HCT116 (cell line): ENCODE results near the gene IL11RA. TPM values are rescaled to one million over a fixed set of nuclear protein-coding genes. Genes with fewer than 3 reads are reported as not detected.

ENCODE experiments used
- CEBPB ChIP-seq: IDR thresholded peaks from 2 replicates; pipeline ENCODE4 v1.6.1; 2012; ENCODE audit warnings: low read depth
- EZH2 ChIP-seq: fragments of 200-600 bp; sonication (generic); IDR thresholded peaks from 2 replicates; pipeline ENCODE4 v1.6.1; 2017; ENCODE audit warnings: antibody characterized with exemption, mixed run types
- POLR2A ChIP-seq: IDR thresholded peaks from 2 replicates; pipeline ENCODE4 v1.7.0; 2011; ENCODE audit warnings: borderline replicate concordance; ENCODE audit not compliant: insufficient read depth, insufficient read length; ENCODE audit errors: extremely low read depth
- SIN3A ChIP-seq: IDR thresholded peaks from 2 replicates; pipeline ENCODE4 v1.6.1; 2012; ENCODE audit warnings: low read depth
- SRF ChIP-seq: IDR thresholded peaks from 2 replicates; pipeline ENCODE4 v1.6.1; 2012; ENCODE audit warnings: low read depth
- TCF7L2 ChIP-seq: IDR thresholded peaks from 2 replicates; pipeline ENCODE4 v1.7.0; 2011; ENCODE audit warnings: borderline replicate concordance, inconsistent platforms; ENCODE audit not compliant: insufficient read depth, insufficient read length; ENCODE audit errors: extremely low read depth
- ZNF274 ChIP-seq: fragments of 200-500 bp; sonication (Bioruptor generic); IDR thresholded peaks from 2 replicates; pipeline ENCODE4 v1.6.1; 2014; ENCODE audit warnings: mild to moderate bottlenecking, low read depth, low read length, inconsistent platforms
- total RNA-seq: library from RNA; stranded (reverse); gene quantifications from one replicate; pipeline ENCODE4 v1.2.1, GENCODE V29; 2021; ENCODE audit not compliant: unreplicated experiment
- TF ChIP-seq, protein P1 (sequence below): IDR thresholded peaks from 2 replicates; pipeline ENCODE4 v1.6.1; 2011; ENCODE audit warnings: mild to moderate bottlenecking, low read length, moderate library complexity; ENCODE audit not compliant: insufficient replicate concordance; ENCODE audit errors: extremely low read depth
- TF ChIP-seq, protein P2 (sequence below): IDR thresholded peaks from 2 replicates; pipeline ENCODE4 v1.6.1; 2012
- TF ChIP-seq, protein P3 (sequence below), 3 experiments: fragments of 200-600 bp in 1 of 3; sonication (generic) in 1 of 3; IDR thresholded peaks in 2 of 3; conservative IDR thresholded peaks in 1 of 3; 2 replicates each; pipeline ENCODE4 v1.5.1; 2012 to 2017; ENCODE audit warnings: low read depth in 2 of 3, low read length in 2 of 3, antibody characterized with exemption in 1 of 3, borderline replicate concordance in 1 of 3, control low read depth in 1 of 3, mild to moderate bottlenecking in 1 of 3, mixed read lengths in 1 of 3, mixed run types in 1 of 3, moderate library complexity in 1 of 3; ENCODE audit not compliant: insufficient read depth in 1 of 3

IL11RA gene
- total RNA-seq, 1 experiment from 2014 or later: 10.6 TPM

DNA sequence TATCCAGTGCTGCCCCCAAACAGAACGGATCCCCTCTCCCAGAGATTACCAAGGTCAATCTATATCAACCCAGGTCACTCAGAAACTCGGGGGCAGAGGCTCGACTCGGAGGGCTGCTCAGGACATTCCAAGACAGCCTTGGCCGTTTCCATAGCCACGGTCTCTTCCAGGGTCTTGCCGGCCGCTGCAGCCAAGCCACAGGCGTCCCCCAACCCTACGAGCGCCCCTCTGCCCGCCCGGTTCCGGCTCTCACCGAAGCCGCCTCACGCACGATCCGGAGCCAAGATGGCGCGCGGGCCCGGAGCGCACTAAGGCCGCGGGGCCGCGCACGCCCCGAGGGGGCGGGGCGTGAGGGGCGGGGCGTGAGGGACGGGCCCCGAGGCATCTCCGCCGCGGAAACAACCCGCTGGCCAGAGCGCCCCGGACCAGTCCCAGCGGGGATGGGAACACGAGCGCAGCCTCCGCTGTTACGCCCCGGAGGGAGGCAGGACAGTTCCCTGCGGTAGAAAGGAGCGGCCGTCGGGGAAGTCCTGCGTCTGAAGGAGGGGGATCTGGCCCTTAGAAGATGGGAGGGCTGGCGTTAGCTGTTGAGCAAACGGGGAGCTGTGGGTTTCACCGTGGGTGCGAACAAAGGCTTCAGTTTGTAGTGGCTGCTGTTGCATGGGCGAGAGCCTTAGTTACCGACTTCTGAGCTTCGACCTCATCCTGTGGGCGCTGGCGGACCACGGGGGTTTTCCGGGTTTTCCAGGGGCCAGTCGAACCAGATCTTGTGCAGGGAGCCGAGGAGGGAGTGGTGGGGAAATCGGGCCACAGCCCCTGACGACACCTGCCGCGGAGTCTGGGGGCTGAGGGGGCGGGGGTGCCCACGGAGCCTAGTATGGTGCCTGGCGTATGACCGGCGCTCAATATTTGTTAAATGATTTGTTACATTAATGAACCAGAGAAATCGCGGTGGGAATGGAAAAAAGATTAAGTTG, 39.9 kb upstream of the IL11RA start, which contains the start of gene RPP25L (continued):
- TF ChIP-seq CEBPB (no peak), POLR2A (peak; percentile 87), SRF (no peak), ZNF274 (no peak), SIN3A (peak; percentile 65), TCF7L2 (no peak), EZH2 (no peak)
- TF ChIP-seq, protein P1, sequence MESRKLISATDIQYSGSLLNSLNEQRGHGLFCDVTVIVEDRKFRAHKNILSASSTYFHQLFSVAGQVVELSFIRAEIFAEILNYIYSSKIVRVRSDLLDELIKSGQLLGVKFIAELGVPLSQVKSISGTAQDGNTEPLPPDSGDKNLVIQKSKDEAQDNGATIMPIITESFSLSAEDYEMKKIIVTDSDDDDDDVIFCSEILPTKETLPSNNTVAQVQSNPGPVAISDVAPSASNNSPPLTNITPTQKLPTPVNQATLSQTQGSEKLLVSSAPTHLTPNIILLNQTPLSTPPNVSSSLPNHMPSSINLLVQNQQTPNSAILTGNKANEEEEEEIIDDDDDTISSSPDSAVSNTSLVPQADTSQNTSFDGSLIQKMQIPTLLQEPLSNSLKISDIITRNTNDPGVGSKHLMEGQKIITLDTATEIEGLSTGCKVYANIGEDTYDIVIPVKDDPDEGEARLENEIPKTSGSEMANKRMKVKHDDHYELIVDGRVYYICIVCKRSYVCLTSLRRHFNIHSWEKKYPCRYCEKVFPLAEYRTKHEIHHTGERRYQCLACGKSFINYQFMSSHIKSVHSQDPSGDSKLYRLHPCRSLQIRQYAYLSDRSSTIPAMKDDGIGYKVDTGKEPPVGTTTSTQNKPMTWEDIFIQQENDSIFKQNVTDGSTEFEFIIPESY: peak; percentile 45
- TF ChIP-seq, protein P2, sequence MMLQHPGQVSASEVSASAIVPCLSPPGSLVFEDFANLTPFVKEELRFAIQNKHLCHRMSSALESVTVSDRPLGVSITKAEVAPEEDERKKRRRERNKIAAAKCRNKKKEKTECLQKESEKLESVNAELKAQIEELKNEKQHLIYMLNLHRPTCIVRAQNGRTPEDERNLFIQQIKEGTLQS: no peak
- TF ChIP-seq, protein P3, sequence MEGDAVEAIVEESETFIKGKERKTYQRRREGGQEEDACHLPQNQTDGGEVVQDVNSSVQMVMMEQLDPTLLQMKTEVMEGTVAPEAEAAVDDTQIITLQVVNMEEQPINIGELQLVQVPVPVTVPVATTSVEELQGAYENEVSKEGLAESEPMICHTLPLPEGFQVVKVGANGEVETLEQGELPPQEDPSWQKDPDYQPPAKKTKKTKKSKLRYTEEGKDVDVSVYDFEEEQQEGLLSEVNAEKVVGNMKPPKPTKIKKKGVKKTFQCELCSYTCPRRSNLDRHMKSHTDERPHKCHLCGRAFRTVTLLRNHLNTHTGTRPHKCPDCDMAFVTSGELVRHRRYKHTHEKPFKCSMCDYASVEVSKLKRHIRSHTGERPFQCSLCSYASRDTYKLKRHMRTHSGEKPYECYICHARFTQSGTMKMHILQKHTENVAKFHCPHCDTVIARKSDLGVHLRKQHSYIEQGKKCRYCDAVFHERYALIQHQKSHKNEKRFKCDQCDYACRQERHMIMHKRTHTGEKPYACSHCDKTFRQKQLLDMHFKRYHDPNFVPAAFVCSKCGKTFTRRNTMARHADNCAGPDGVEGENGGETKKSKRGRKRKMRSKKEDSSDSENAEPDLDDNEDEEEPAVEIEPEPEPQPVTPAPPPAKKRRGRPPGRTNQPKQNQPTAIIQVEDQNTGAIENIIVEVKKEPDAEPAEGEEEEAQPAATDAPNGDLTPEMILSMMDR (IDR thresholded peaks at IDR 0.05 in 2 of 3, conservative IDR thresholded peaks at IDR 0.05 in 1 of 3; ENCODE audit: borderline replicate concordance in 1 of 3, insufficient read depth in 1 of 3, low read depth in 2 of 3, low read length in 2 of 3): no peak
